ENCODE data around the gene MITF.

DNA sequence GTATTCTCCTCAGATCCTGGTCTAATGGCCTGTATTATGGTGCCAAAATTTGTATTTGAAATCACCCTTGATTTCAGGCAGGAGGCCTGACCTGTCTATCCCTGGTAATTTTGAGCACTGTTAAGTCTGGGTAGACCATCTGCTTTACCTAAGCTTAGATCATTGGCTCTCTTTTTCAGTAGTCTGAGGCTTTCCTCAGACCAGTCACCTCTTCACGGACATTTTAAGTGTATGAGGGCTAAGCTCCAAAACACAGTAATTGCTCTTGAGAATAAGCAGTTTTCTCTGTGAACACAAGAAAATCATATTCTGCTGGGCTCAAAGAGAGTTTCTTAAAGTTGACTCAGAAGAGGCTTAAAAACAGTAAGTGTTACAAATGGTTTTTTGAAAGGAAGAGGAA is 168.3 kb downstream of the MITF start:
- TF ChIP-seq, protein P1, sequence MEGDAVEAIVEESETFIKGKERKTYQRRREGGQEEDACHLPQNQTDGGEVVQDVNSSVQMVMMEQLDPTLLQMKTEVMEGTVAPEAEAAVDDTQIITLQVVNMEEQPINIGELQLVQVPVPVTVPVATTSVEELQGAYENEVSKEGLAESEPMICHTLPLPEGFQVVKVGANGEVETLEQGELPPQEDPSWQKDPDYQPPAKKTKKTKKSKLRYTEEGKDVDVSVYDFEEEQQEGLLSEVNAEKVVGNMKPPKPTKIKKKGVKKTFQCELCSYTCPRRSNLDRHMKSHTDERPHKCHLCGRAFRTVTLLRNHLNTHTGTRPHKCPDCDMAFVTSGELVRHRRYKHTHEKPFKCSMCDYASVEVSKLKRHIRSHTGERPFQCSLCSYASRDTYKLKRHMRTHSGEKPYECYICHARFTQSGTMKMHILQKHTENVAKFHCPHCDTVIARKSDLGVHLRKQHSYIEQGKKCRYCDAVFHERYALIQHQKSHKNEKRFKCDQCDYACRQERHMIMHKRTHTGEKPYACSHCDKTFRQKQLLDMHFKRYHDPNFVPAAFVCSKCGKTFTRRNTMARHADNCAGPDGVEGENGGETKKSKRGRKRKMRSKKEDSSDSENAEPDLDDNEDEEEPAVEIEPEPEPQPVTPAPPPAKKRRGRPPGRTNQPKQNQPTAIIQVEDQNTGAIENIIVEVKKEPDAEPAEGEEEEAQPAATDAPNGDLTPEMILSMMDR (IDR thresholded peaks at IDR 0.05 in 4 of 5, conservative IDR thresholded peaks at IDR 0.05 in 1 of 5): no peak
- no peak for TF ChIP-seq POLR2A (IDR thresholded peaks at IDR 0.05)

All from gastrocnemius medialis (tissue), 4 donors.